ENCODE data around the gene GPR153. TPM values are rescaled to one million over a fixed set of nuclear protein-coding genes. Genes with fewer than 3 reads are reported as not detected.
A peak's percentile ranks its signal among the peaks of the same experiment; 100 is the strongest.

The GPR153 gene
- total RNA-seq, 1 experiment from 2014 or later: 6.1 TPM

GRCh38 chr1:6260433-6260934, 414 bp downstream of the GPR153 start:
- Histone ChIP-seq H3K9ac (ENCODE audit: low read length) (peak overlapping the region; percentile 52), H4K20me1 (ENCODE audit: insufficient read depth) (no peaks in the 10 kb centered on the region), H2AFZ (ENCODE audit: low read depth, low read length, poor library complexity, severe bottlenecking) (peak overlapping the region; percentile 35), H3K4me1 (ENCODE audit: control insufficient read depth in 1 of 2, insufficient read depth in 2 of 2, low read length in 2 of 2) (peaks cover 11 to 26% of the 10 kb centered on the region in 2 experiments; a peak in 2 of 4 replicates), H3K9me2 (ENCODE audit: insufficient read depth) (no peaks in the 10 kb centered on the region), H3K36me3 (ENCODE audit: control insufficient read depth in 1 of 2, insufficient read depth in 2 of 2, low read length in 2 of 2) (no peaks in the 10 kb centered on the region; a peak in 1 of 4 replicates), H3K4me3 (replicated peaks in 1 of 2; ENCODE audit: low read depth in 1 of 2, low read length in 2 of 2) (peak overlapping the region; percentile 52 to 65), H3K9me3 (ENCODE audit: control insufficient read depth in 1 of 2, insufficient read depth in 1 of 2, low read depth in 1 of 2, low read length in 2 of 2) (no peaks in the 10 kb centered on the region), H3K4me2 (ENCODE audit: low read length) (peak overlapping the region; percentile 89), H3K79me2 (ENCODE audit: insufficient read depth, low read length) (no peaks in the 10 kb centered on the region), H3K27ac (ENCODE audit: low read depth, low read length) (peak overlapping the region; percentile 61; the same call in 1 of the 2 replicates), H3K27me3 (ENCODE audit: insufficient read depth, low read length) (no peaks in the 10 kb centered on the region)
- ATAC-seq: peak; percentile 66
- TF ChIP-seq CEBPB (IDR thresholded peaks at IDR 0.05; ENCODE audit: low read depth): no peak
- no peak for TF ChIP-seq MAX (IDR thresholded peaks at IDR 0.05)
- TF ChIP-seq ZFX (IDR thresholded peaks at IDR 0.05): 0 out of 2 replicates have a peak, but pooled peaks have one; percentile 21
- BruUV-seq (replicated peaks): no TSS peak
- ChIA-PET RAD21 (ENCODE audit: low non-redundant PET in 1 of 2, low total read pairs in 2 of 2, uncharacterized antibody in 2 of 2, unreplicated experiment in 2 of 2) (no interaction called here), CTCF (interaction anchor here (1.0 kb wide), 1 partner anchor 15 kb away, joined by 4 read pairs; no protein-coding TSS in a partner anchor), POLR2A (no interaction called here)
- no peak for DNase-seq (ENCODE audit: low read depth, low spot score)
- intact Hi-C loops (cut with micrococcal nuclease): no loop called here

GRCh38 chr1:6259491-6260362, 1.2 kb downstream of the GPR153 start:
- no peaks in the 10 kb centered on the region for H3K79me2 ChIP-seq (ENCODE audit: insufficient read depth, low read length)
- H3K4me3 ChIP-seq (replicated peaks in 1 of 2; ENCODE audit: low read depth in 1 of 2, low read length in 2 of 2): peak overlapping the region; percentile 52 to 65
- no peaks in the 10 kb centered on the region for H4K20me1 ChIP-seq (ENCODE audit: insufficient read depth)
- peak; percentile 37 for DNase-seq (ENCODE audit: low read depth, low spot score)
- intact Hi-C loops (cut with micrococcal nuclease): no loop called here
- H3K9me3 ChIP-seq (ENCODE audit: control insufficient read depth in 1 of 2, insufficient read depth in 1 of 2, low read depth in 1 of 2, low read length in 2 of 2): no peaks in the 10 kb centered on the region
- H3K4me2 ChIP-seq (ENCODE audit: low read length): peak overlapping the region; percentile 89
- no peaks in the 10 kb centered on the region for H3K27me3 ChIP-seq (ENCODE audit: insufficient read depth, low read length)
- H3K27ac ChIP-seq (ENCODE audit: low read depth, low read length): peak overlapping the region; percentile 61; the same call in 1 of the 2 replicates
- no TSS peak for BruUV-seq (replicated peaks)
- ChIA-PET CTCF (interaction anchor here (1.0 to 1.2 kb wide), 2 partner anchors 10 to 14 kb away, joined by 3 to 4 read pairs; no protein-coding TSS in a partner anchor), POLR2A (no interaction called here), RAD21 (ENCODE audit: low non-redundant PET in 1 of 2, low total read pairs in 2 of 2, uncharacterized antibody in 2 of 2, unreplicated experiment in 2 of 2) (no interaction called here)
- ATAC-seq: peak; percentile 60
- TF ChIP-seq CEBPB (IDR thresholded peaks at IDR 0.05; ENCODE audit: low read depth) (peak; percentile 99), TCF7L2 (IDR thresholded peaks at IDR 0.05; ENCODE audit: borderline replicate concordance, extremely low read depth, insufficient read depth, insufficient read length) (peak; percentile 76), ELF1 (IDR thresholded peaks at IDR 0.05; ENCODE audit: borderline replicate concordance, low read depth) (no peak), MAX (IDR thresholded peaks at IDR 0.05) (no peak), EZH2phosphoT487 (IDR thresholded peaks at IDR 0.05; ENCODE audit: borderline replicate concordance) (no peak), ZBTB33 (IDR thresholded peaks at IDR 0.05; ENCODE audit: extremely low read depth, insufficient replicate concordance, low read length) (no peak), CTCF (IDR thresholded peaks at IDR 0.05 in 2 of 3, conservative IDR thresholded peaks at IDR 0.05 in 1 of 3; ENCODE audit: borderline replicate concordance in 1 of 3, insufficient read depth in 1 of 3, low read depth in 2 of 3, low read length in 2 of 3) (no peak), SRF (IDR thresholded peaks at IDR 0.05; ENCODE audit: low read depth) (no peak)
- no peaks in the 10 kb centered on the region; a peak in 1 of 4 replicates for H3K36me3 ChIP-seq (ENCODE audit: control insufficient read depth in 1 of 2, insufficient read depth in 2 of 2, low read length in 2 of 2)
- no peaks in the 10 kb centered on the region for H3K9me2 ChIP-seq (ENCODE audit: insufficient read depth)
- H3K9ac ChIP-seq (ENCODE audit: low read length): peak overlapping the region; percentile 52; the same call in 1 of the 2 replicates
- H2AFZ ChIP-seq (ENCODE audit: low read depth, low read length, poor library complexity, severe bottlenecking): no peak overlapping the region
- peaks cover 11 to 26% of the 10 kb centered on the region in 2 experiments; a peak in 2 of 4 replicates for H3K4me1 ChIP-seq (ENCODE audit: control insufficient read depth in 1 of 2, insufficient read depth in 2 of 2, low read length in 2 of 2)
